ENCODE results near the gene KCNMA1. TPM values are rescaled to one million over a fixed set of nuclear protein-coding genes. Genes with fewer than 3 reads are reported as not detected.

Gene KCNMA1
- polyA plus RNA-seq, 1 of the 3 experiments (the other 2 are of a cell fraction) = 107 TPM

- H3K9me3 ChIP-seq = no peaks in the 10 kb centered on the region; the same call in 1 of the 2 replicates
- peaks cover 19% of the 10 kb centered on the region for H3K79me2 ChIP-seq (ENCODE audit: insufficient read depth)
- DNase-seq = no peak
- H3K4me2 ChIP-seq = peak overlapping the region; percentile 61
- peaks cover 12 to 54% of the 10 kb centered on the region in 2 experiments; a peak in 3 of 4 replicates for H3K4me1 ChIP-seq (ENCODE audit: control insufficient read depth in 1 of 2, insufficient read depth in 2 of 2, low read depth in 1 of 2, low read length in 1 of 2)
- peak overlapping the region; percentile 56; the same call in 1 of the 2 replicates for H3K9ac ChIP-seq
- H3K27ac ChIP-seq (ENCODE audit: low read depth in 2 of 2, low read length in 1 of 2) = peak overlapping the region; percentile 36 to 69; a peak in 3 of 4 replicates
- no peak overlapping the region; the same call in 1 of the 2 replicates for H2AFZ ChIP-seq (ENCODE audit: low read depth)
- ChIA-PET POLR2A (no interaction called here), CTCF (no interaction called here)
- no peak overlapping the region for H3K4me3 ChIP-seq (ENCODE audit: low read depth in 2 of 2, low read length in 1 of 2)
- H3K9me2 ChIP-seq = no peaks in the 10 kb centered on the region
- H3F3A ChIP-seq (replicated peaks; ENCODE audit: insufficient read depth) = peaks cover 42% of the 10 kb centered on the region
- H3K27me3 ChIP-seq (ENCODE audit: insufficient read depth) = no peaks in the 10 kb centered on the region
- H4K20me1 ChIP-seq (ENCODE audit: insufficient read depth) = no peaks in the 10 kb centered on the region
- 10% methylated on average over 3 of the region's 7 CpGs for WGBS (ENCODE audit: low lambda C conversion rate)
- H3K36me3 ChIP-seq (replicated peaks in 1 of 2; ENCODE audit: control insufficient read depth in 1 of 2, insufficient read depth in 2 of 2, low read length in 1 of 2) = peaks cover 0 to 3% of the 10 kb centered on the region in 2 experiments
- TF ChIP-seq MXI1 (IDR thresholded peaks at IDR 0.05; ENCODE audit: low read depth, low read length) (no peak), EP300 (IDR thresholded peaks at IDR 0.05; ENCODE audit: borderline replicate concordance in 1 of 2, low read depth in 1 of 2, low read length in 1 of 2) (peak in 1 of 2 experiments; percentile 75; a peak in 1 of 4 replicates), EZH2phosphoT487 (IDR thresholded peaks at IDR 0.05; ENCODE audit: borderline replicate concordance, low read depth) (no peak), SIN3A (IDR thresholded peaks at IDR 0.05; ENCODE audit: borderline replicate concordance, low read depth, low read length) (no peak), TCF12 (IDR thresholded peaks at IDR 0.05) (peak; percentile 70), IRF3 (IDR thresholded peaks at IDR 0.05; ENCODE audit: low read depth, low read length) (no peak), NRF1 (IDR thresholded peaks at IDR 0.05; ENCODE audit: low read depth, low read length) (no peak), RFX5 (IDR thresholded peaks at IDR 0.05; ENCODE audit: low read length) (no peak), GATA2 (CRISPR knock-in tag; IDR thresholded peaks at IDR 0.05) (no peak), POLR2AphosphoS5 (IDR thresholded peaks at IDR 0.05; ENCODE audit: low read depth, low read length) (peak; percentile 18; the same call in 1 of the 2 replicates), MEF2A (IDR thresholded peaks at IDR 0.05; ENCODE audit: borderline replicate concordance, low read depth) (no peak), ELF1 (IDR thresholded peaks at IDR 0.05) (no peak), FOSL2 (IDR thresholded peaks at IDR 0.05; ENCODE audit: borderline replicate concordance, low read depth) (peak; percentile 87), SMC3 (IDR thresholded peaks at IDR 0.05; ENCODE audit: low read depth, low read length) (no peak), YY1 (IDR thresholded peaks at IDR 0.05; ENCODE audit: low read depth) (peak; percentile 57; the same call in 1 of the 2 replicates), RAD21 (IDR thresholded peaks at IDR 0.05; ENCODE audit: low read length) (no peak), TAF1 (IDR thresholded peaks at IDR 0.05; ENCODE audit: borderline replicate concordance, low read depth, low read length) (no peak), TEAD4 (IDR thresholded peaks at IDR 0.05; ENCODE audit: borderline replicate concordance, insufficient read depth) (peak; percentile 53; the same call in 1 of the 2 replicates), GABPA (IDR thresholded peaks at IDR 0.05; ENCODE audit: low read depth) (no peak), USF1 (IDR thresholded peaks at IDR 0.05; ENCODE audit: borderline replicate concordance, low read depth) (peak; percentile 83; the same call in 1 of the 2 replicates)
- TF ChIP-seq, protein P1, sequence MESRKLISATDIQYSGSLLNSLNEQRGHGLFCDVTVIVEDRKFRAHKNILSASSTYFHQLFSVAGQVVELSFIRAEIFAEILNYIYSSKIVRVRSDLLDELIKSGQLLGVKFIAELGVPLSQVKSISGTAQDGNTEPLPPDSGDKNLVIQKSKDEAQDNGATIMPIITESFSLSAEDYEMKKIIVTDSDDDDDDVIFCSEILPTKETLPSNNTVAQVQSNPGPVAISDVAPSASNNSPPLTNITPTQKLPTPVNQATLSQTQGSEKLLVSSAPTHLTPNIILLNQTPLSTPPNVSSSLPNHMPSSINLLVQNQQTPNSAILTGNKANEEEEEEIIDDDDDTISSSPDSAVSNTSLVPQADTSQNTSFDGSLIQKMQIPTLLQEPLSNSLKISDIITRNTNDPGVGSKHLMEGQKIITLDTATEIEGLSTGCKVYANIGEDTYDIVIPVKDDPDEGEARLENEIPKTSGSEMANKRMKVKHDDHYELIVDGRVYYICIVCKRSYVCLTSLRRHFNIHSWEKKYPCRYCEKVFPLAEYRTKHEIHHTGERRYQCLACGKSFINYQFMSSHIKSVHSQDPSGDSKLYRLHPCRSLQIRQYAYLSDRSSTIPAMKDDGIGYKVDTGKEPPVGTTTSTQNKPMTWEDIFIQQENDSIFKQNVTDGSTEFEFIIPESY (IDR thresholded peaks at IDR 0.05; ENCODE audit: borderline replicate concordance, low read depth) = no peak
- TF ChIP-seq, protein P2, sequence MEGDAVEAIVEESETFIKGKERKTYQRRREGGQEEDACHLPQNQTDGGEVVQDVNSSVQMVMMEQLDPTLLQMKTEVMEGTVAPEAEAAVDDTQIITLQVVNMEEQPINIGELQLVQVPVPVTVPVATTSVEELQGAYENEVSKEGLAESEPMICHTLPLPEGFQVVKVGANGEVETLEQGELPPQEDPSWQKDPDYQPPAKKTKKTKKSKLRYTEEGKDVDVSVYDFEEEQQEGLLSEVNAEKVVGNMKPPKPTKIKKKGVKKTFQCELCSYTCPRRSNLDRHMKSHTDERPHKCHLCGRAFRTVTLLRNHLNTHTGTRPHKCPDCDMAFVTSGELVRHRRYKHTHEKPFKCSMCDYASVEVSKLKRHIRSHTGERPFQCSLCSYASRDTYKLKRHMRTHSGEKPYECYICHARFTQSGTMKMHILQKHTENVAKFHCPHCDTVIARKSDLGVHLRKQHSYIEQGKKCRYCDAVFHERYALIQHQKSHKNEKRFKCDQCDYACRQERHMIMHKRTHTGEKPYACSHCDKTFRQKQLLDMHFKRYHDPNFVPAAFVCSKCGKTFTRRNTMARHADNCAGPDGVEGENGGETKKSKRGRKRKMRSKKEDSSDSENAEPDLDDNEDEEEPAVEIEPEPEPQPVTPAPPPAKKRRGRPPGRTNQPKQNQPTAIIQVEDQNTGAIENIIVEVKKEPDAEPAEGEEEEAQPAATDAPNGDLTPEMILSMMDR (IDR thresholded peaks at IDR 0.05) = peak; percentile 8; the same call in 1 of the 2 replicates
- TF ChIP-seq, protein P3, sequence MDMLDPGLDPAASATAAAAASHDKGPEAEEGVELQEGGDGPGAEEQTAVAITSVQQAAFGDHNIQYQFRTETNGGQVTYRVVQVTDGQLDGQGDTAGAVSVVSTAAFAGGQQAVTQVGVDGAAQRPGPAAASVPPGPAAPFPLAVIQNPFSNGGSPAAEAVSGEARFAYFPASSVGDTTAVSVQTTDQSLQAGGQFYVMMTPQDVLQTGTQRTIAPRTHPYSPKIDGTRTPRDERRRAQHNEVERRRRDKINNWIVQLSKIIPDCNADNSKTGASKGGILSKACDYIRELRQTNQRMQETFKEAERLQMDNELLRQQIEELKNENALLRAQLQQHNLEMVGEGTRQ (IDR thresholded peaks at IDR 0.05; ENCODE audit: borderline replicate concordance, low read depth, low read length) = no peak
Observed at GRCh38 chr10:77501152-77501845, 136.3 kb downstream of the KCNMA1 start.

Measured in SK-N-SH (cell line).